Measurements from ENCODE around the gene CPHXL. TPM values are rescaled to one million over a fixed set of nuclear protein-coding genes. Genes with fewer than 3 reads are reported as not detected.

CPHXL gene
- total RNA-seq, result not detected

- POLR2A ChIA-PET, result no interaction called here
- no peak within 1 kb of the TSS for H3K27ac Mint-ChIP-seq
- no peaks in the 10 kb centered on the region for H3K9me3 Mint-ChIP-seq
- H3K4me1 Mint-ChIP-seq, result no peaks in the 10 kb centered on the region
- DNase-seq, result no peak
- H3K27me3 Mint-ChIP-seq, result peaks cover 2% of the 10 kb centered on the region
- H3K36me3 Mint-ChIP-seq, result no peaks in the 10 kb centered on the region
- no peak within 1 kb of the TSS for H3K4me3 Mint-ChIP-seq
- no peak for ATAC-seq (ENCODE audit: low read depth)
These were observed at the start of gene CPHXL for GRCh38 chr16:75726390-75726789. CPHXL (minus strand) TSS chr16:75726490; CDS start chr16:75726442, 48 bp downstream.

GRCh38 chr16:75774197-75774596 lies 47.9 kb upstream of the CPHXL start:
- no peak overlapping the region for H3K27ac Mint-ChIP-seq

GRCh38 chr16:75770051-75770450 lies 43.8 kb upstream of the CPHXL start:
- Mint-ChIP-seq H3K27ac (no peak overlapping the region), H3K27me3 (peaks cover 19% of the 10 kb centered on the region), H3K4me1 (no peaks in the 10 kb centered on the region), H3K4me3 (no peak overlapping the region), H3K36me3 (no peaks in the 10 kb centered on the region), H3K9me3 (peaks cover 1% of the 10 kb centered on the region)
- DNase-seq, result no peak
- POLR2A ChIA-PET, result no interaction called here
- ATAC-seq (ENCODE audit: low read depth), result no peak

More at GRCh38 chr16:75774197-75774596, 47.9 kb upstream of the CPHXL start:
- no peak for ATAC-seq (ENCODE audit: low read depth)
- Mint-ChIP-seq H3K4me1 (no peaks in the 10 kb centered on the region), H3K4me3 (no peak overlapping the region), H3K27me3 (peaks cover 31% of the 10 kb centered on the region), H3K9me3 (peaks cover 1% of the 10 kb centered on the region), H3K36me3 (no peaks in the 10 kb centered on the region)
- POLR2A ChIA-PET, result no interaction called here
- no peak for DNase-seq

DNA sequence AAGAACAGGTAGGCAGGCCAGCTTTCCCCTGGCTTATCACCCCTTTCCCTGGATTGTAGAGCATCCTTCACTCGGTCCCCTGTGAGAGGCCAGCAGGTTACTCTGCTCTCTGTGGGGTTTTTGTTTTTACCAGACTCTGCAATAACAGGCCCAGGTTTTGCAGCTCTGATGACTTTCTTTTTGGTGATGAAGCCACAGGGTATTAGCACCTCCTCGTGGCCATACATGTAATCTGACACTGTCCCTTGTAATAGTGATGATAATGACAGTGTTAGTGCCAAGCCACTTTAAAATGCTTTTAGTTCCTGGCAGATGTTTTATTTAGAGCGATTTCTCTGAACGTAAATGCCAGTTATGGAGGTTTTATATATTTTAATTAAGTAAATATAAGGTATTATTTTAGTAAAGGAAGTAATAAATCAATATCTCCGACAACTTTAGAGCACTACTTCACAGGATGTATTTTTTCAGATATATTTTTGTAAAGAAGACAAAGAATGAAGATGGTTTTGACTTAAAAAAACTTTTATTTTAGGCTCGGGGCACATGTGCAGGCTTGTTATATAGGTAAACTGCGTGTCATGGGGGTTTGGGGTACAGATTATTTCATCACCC lies 38.0 kb upstream of the CPHXL start:
- H3K27me3 Mint-ChIP-seq, result peaks cover 5% of the 10 kb centered on the region
- DNase-seq, result no peak
- peak; percentile 99 for ATAC-seq (ENCODE audit: low read depth)
- H3K36me3 Mint-ChIP-seq, result no peaks in the 10 kb centered on the region
- no peak overlapping the region for H3K4me3 Mint-ChIP-seq
- H3K4me1 Mint-ChIP-seq, result peaks cover 4% of the 10 kb centered on the region
- no peak overlapping the region for H3K27ac Mint-ChIP-seq
- H3K9me3 Mint-ChIP-seq, result no peaks in the 10 kb centered on the region
- POLR2A ChIA-PET, result interaction anchor here (1.0 kb wide), 1 partner anchor 247 kb away, joined by 5 read pairs; no protein-coding TSS in a partner anchor

- H3K4me3 Mint-ChIP-seq, result no peak overlapping the region
- peaks cover 5% of the 10 kb centered on the region for H3K4me1 Mint-ChIP-seq
- DNase-seq (no peak), ATAC-seq (ENCODE audit: low read depth) (no peak)
- POLR2A ChIA-PET, result no interaction called here
- no peak overlapping the region for H3K27ac Mint-ChIP-seq
- no peaks in the 10 kb centered on the region for H3K36me3 Mint-ChIP-seq
- no peaks in the 10 kb centered on the region for H3K9me3 Mint-ChIP-seq
- peaks cover 5% of the 10 kb centered on the region for H3K27me3 Mint-ChIP-seq
These were observed 36.9 kb upstream of the CPHXL start for GRCh38 chr16:75763204-75763603.

GRCh38 chr16:75762746-75763145 lies 36.5 kb upstream of the CPHXL start:
- H3K27ac Mint-ChIP-seq, result no peak overlapping the region
- H3K27me3 Mint-ChIP-seq, result peaks cover 5% of the 10 kb centered on the region
- H3K36me3 Mint-ChIP-seq, result no peaks in the 10 kb centered on the region
- ATAC-seq (ENCODE audit: low read depth) (no peak), DNase-seq (no peak)
- H3K4me1 Mint-ChIP-seq, result peaks cover 5% of the 10 kb centered on the region
- no peak overlapping the region for H3K4me3 Mint-ChIP-seq
- POLR2A ChIA-PET, result no interaction called here
- H3K9me3 Mint-ChIP-seq, result no peaks in the 10 kb centered on the region

- Mint-ChIP-seq H3K4me1 (peaks cover 5% of the 10 kb centered on the region), H3K27ac (no peak overlapping the region), H3K27me3 (peaks cover 2% of the 10 kb centered on the region), H3K9me3 (no peaks in the 10 kb centered on the region), H3K4me3 (no peak overlapping the region), H3K36me3 (no peaks in the 10 kb centered on the region)
- ATAC-seq (ENCODE audit: low read depth) (no peak), DNase-seq (no peak)
- POLR2A ChIA-PET, result no interaction called here
These were observed 34.8 kb upstream of the CPHXL start for GRCh38 chr16:75761108-75761507.

DNA sequence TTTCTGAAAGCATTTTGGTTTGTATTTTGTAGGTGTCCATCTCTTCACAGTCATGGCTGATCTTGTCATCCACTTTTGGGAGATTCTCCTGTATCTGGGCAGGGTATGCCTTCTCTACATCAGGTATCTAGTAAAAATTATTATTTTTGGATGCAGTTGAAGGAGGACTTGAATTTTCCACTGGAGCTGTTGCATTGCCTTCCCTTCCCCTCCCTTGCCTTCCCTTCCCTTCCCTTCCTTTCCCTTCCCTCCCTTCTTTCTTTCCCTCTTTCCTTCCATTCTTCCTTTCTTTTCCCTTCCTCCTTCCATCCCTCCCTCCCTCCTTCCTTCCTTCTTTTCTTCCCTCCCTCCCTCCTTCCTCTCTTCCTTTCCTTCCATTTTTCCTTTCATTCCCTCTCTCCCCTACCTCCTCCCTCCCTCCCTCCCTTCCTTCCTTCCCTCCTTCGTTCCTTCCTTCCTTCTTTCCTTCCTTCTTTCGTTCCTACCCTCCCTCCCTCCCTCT lies 33.8 kb upstream of the CPHXL start:
- no peak for ATAC-seq (ENCODE audit: low read depth)
- Mint-ChIP-seq H3K9me3 (no peaks in the 10 kb centered on the region), H3K4me1 (peaks cover 5% of the 10 kb centered on the region), H3K36me3 (no peaks in the 10 kb centered on the region), H3K4me3 (no peak overlapping the region), H3K27me3 (peaks cover 2% of the 10 kb centered on the region), H3K27ac (no peak overlapping the region)
- DNase-seq, result no peak
- POLR2A ChIA-PET, result no interaction called here

- H3K4me3 Mint-ChIP-seq, result no peak overlapping the region
- H3K9me3 Mint-ChIP-seq, result no peaks in the 10 kb centered on the region
- H3K36me3 Mint-ChIP-seq, result no peaks in the 10 kb centered on the region
- H3K27ac Mint-ChIP-seq, result no peak overlapping the region
- ATAC-seq (ENCODE audit: low read depth), result no peak
- peaks cover 1% of the 10 kb centered on the region for H3K4me1 Mint-ChIP-seq
- H3K27me3 Mint-ChIP-seq, result peaks cover 2% of the 10 kb centered on the region
- POLR2A ChIA-PET, result no interaction called here
- DNase-seq, result no peak
These were observed 31.9 kb upstream of the CPHXL start for GRCh38 chr16:75758215-75758614.

- Mint-ChIP-seq H3K27me3 (peaks cover 6% of the 10 kb centered on the region), H3K4me1 (peaks cover 1% of the 10 kb centered on the region), H3K9me3 (no peaks in the 10 kb centered on the region), H3K27ac (no peak overlapping the region), H3K4me3 (no peak overlapping the region), H3K36me3 (no peaks in the 10 kb centered on the region)
- POLR2A ChIA-PET, result no interaction called here
- no peak for ATAC-seq (ENCODE audit: low read depth)
- no peak for DNase-seq
These were observed 27.9 kb upstream of the CPHXL start for GRCh38 chr16:75754141-75754540.

DNA sequence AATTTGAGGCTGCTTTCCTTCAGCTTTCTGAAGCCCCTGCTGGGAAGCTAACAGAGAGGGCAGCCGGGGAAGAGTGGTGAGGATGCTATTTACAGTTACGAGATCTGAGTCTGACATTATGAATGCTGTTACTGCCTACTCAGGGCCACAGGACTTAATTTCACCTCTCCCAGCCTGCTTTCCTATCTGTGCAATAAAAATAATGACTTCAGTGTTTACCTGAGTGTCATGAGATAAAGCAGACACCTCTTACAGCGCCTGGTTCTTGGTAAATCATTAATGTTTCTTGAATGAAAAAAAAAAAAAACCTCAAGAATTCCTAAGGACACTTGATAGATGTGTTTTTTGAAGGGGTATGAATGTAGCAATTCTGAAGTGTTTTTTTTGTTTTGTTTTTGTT lies 24.2 kb upstream of the CPHXL start:
- Mint-ChIP-seq H3K27me3 (peaks cover 18% of the 10 kb centered on the region), H3K36me3 (no peaks in the 10 kb centered on the region), H3K4me3 (no peak overlapping the region), H3K27ac (no peak overlapping the region), H3K9me3 (no peaks in the 10 kb centered on the region), H3K4me1 (no peaks in the 10 kb centered on the region)
- DNase-seq (no peak), ATAC-seq (ENCODE audit: low read depth) (no peak)
- POLR2A ChIA-PET, result no interaction called here

- peaks cover 7% of the 10 kb centered on the region for H3K9me3 Mint-ChIP-seq
- ATAC-seq (ENCODE audit: low read depth) (no peak), DNase-seq (no peak)
- H3K27me3 Mint-ChIP-seq, result peaks cover 20% of the 10 kb centered on the region
- no peak overlapping the region for H3K4me3 Mint-ChIP-seq
- H3K36me3 Mint-ChIP-seq, result peaks cover 2% of the 10 kb centered on the region
- POLR2A ChIA-PET, result no interaction called here
- no peaks in the 10 kb centered on the region for H3K4me1 Mint-ChIP-seq
- no peak overlapping the region for H3K27ac Mint-ChIP-seq
These were observed 20.1 kb upstream of the CPHXL start for GRCh38 chr16:75746359-75746758.

- peaks cover 20% of the 10 kb centered on the region for H3K27me3 Mint-ChIP-seq
- no peak for DNase-seq
- peaks cover 7% of the 10 kb centered on the region for H3K9me3 Mint-ChIP-seq
- no peaks in the 10 kb centered on the region for H3K4me1 Mint-ChIP-seq
- no peak for ATAC-seq (ENCODE audit: low read depth)
- H3K36me3 Mint-ChIP-seq, result peaks cover 2% of the 10 kb centered on the region
- POLR2A ChIA-PET, result no interaction called here
- no peak overlapping the region for H3K27ac Mint-ChIP-seq
- H3K4me3 Mint-ChIP-seq, result no peak overlapping the region
These were observed 19.5 kb upstream of the CPHXL start for GRCh38 chr16:75745823-75746222.

DNA sequence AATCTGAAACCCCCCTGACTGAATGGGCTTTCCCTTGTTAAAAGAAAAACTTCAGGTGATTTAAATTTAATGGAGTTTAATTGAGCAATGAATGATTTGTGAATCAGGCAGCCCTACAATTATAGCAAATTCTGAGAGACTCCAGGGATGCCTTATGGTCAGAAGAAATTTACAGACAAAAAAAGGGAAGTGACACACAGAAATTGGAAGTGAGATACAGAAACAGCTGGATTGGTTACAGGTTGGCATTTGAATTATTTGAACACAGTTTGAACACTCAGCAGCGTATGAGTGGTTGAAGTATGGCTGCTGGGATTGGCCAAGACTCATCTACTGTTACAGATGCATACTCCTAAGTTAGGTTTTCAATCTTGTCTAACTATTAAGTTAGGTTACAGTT lies 19.0 kb upstream of the CPHXL start:
- POLR2A ChIA-PET, result no interaction called here
- no peak for ATAC-seq (ENCODE audit: low read depth)
- no peak overlapping the region for H3K4me3 Mint-ChIP-seq
- H3K27ac Mint-ChIP-seq, result no peak overlapping the region
- H3K4me1 Mint-ChIP-seq, result no peaks in the 10 kb centered on the region
- peaks cover 20% of the 10 kb centered on the region for H3K27me3 Mint-ChIP-seq
- peaks cover 7% of the 10 kb centered on the region for H3K9me3 Mint-ChIP-seq
- no peak for DNase-seq
- H3K36me3 Mint-ChIP-seq, result peaks cover 2% of the 10 kb centered on the region
